Mammary epithelial cell (primary cell): ENCODE results near the gene MLEC.
"Not testable (repeated sequence)": the region's sequence is repeated elsewhere in the genome, so short reads cannot be mapped to it uniquely, and the experiment has no call there.

Experiments
- CTCF ChIP-seq, 2 donors: IDR thresholded peaks in 1 of 2; conservative IDR thresholded peaks in 1 of 2; 2 replicates each; pipeline ENCODE4 v1.5.1; 2011 to 2012; ENCODE audit warnings: inconsistent platforms in 2 of 2, low read length in 2 of 2, mild to moderate bottlenecking in 2 of 2, control low read depth in 1 of 2, low read depth in 1 of 2; ENCODE audit not compliant: insufficient read depth in 1 of 2; ENCODE audit errors: extremely low read depth in 1 of 2
- EZH2 ChIP-seq: IDR thresholded peaks from 2 replicates; pipeline ENCODE4 v1.6.1; 2012; ENCODE audit warnings: low read length, inconsistent platforms, borderline replicate concordance

DNA sequence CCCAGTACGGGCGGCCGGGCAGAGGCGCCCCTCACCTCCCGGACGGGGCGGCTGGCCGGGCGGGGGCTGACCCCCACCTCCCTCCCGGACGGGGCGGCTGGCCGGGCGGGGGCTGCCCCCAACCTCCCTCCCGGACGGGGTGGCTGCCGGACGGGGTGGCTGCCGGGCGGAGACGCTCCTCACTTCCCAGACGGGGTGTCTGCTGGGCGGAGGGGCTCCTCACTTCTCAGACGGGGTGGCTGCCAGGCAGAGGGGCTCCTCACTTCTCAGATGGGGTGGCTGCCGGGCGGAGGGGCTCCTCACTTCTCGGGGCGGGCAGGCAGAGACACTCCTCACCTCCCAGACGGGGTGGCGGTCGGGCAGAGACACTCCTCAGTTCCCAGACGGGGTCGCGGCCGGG is 45.2 kb downstream of the MLEC start:
- TF ChIP-seq CTCF (conservative IDR thresholded peaks at IDR 0.05 in 1 of 2, IDR thresholded peaks at IDR 0.05 in 1 of 2; ENCODE audit: extremely low read depth in 1 of 2, insufficient read depth in 1 of 2, low read depth in 1 of 2, low read length in 2 of 2); EZH2: not testable (repeated sequence)
